GM23248 (cell line): ENCODE measurements around the gene KCNN1. TPM values are rescaled to one million over a fixed set of nuclear protein-coding genes. Genes with fewer than 3 reads are reported as not detected.

Experiments
- DNase-seq: peaks from one replicate; pipeline ENCODE4 v3.0.0-alpha.2; 2015
- H2AFZ ChIP-seq: fragments of 200-600 bp; sonication (generic); 2 replicates; pipeline ENCODE4 v1.6.1; 2016; ENCODE audit warnings: antibody characterized with exemption
- H3F3A ChIP-seq: fragments of 200-600 bp; sonication (generic); 2 replicates; pipeline ENCODE4 v1.6.1; 2016; ENCODE audit warnings: mild to moderate bottlenecking, antibody characterized with exemption, mixed run types; ENCODE audit not compliant: insufficient read depth
- H3K27ac ChIP-seq: fragments of 200-600 bp; sonication (generic); 2 replicates; pipeline ENCODE4 v1.5.1; 2016; ENCODE audit warnings: mild to moderate bottlenecking
- H3K27me3 ChIP-seq: fragments of 200-600 bp; sonication (generic); replicated peaks from 2 replicates; pipeline ENCODE4 v1.6.1; 2016; ENCODE audit warnings: mild to moderate bottlenecking; ENCODE audit not compliant: insufficient read depth
- H3K36me3 ChIP-seq: fragments of 200-600 bp; sonication (generic); 2 replicates; pipeline ENCODE4 v1.6.1; 2016; ENCODE audit warnings: low read depth, mild to moderate bottlenecking
- H3K4me1 ChIP-seq: fragments of 200-600 bp; sonication (generic); 2 replicates; pipeline ENCODE4 v1.6.1; 2016; ENCODE audit warnings: mild to moderate bottlenecking; ENCODE audit not compliant: insufficient read depth
- H3K4me2 ChIP-seq: fragments of 200-600 bp; sonication (generic); one replicate; pipeline ENCODE4 v1.6.1; 2016; ENCODE audit warnings: mild to moderate bottlenecking; ENCODE audit not compliant: unreplicated experiment
- H3K4me3 ChIP-seq: fragments of 200-600 bp; sonication (generic); 2 replicates; pipeline ENCODE4 v1.5.1; 2016; ENCODE audit warnings: mild to moderate bottlenecking
- H3K79me2 ChIP-seq: fragments of 200-600 bp; sonication (generic); 2 replicates; pipeline ENCODE4 v1.6.1; 2016; ENCODE audit warnings: mild to moderate bottlenecking; ENCODE audit not compliant: insufficient read depth
- H3K9ac ChIP-seq: fragments of 200-600 bp; sonication (generic); 2 replicates; pipeline ENCODE4 v1.6.1; 2016; ENCODE audit warnings: mild to moderate bottlenecking
- H3K9me2 ChIP-seq: fragments of 200-600 bp; sonication (generic); 2 replicates; pipeline ENCODE4 v1.6.1; 2016; ENCODE audit warnings: mixed run types, mild to moderate bottlenecking, moderate library complexity; ENCODE audit not compliant: insufficient read depth
- H3K9me3 ChIP-seq: fragments of 200-600 bp; sonication (generic); one replicate; pipeline ENCODE4 v1.6.1; 2017; ENCODE audit warnings: low read depth
- H4K20me1 ChIP-seq: fragments of 200-600 bp; sonication (generic); 2 replicates; pipeline ENCODE4 v1.6.0; 2016; ENCODE audit not compliant: insufficient read depth
- EZH2 ChIP-seq: fragments of 200-600 bp; sonication (generic); IDR thresholded peaks from 2 replicates; pipeline ENCODE4 v1.6.1; 2018; ENCODE audit warnings: antibody characterized with exemption, mild to moderate bottlenecking; ENCODE audit not compliant: insufficient read depth, poor library complexity, severe bottlenecking
- EZH2phosphoT487 ChIP-seq: fragments of 200-600 bp; sonication (generic); IDR thresholded peaks from 2 replicates; pipeline ENCODE4 v1.6.1; 2018; ENCODE audit warnings: antibody characterized with exemption, moderate library complexity, mild to moderate bottlenecking, low read depth; ENCODE audit not compliant: insufficient read depth
- WGBS, 2 experiments: methylation state at CpG; one replicate each; pipeline ENCODE4 v1.1.6; 2015 to 2017; ENCODE audit warnings: low lambda C conversion rate in 2 of 2, low coverage in 1 of 2; ENCODE audit errors: missing lambda C conversion rate in 2 of 2; 5-methylcytosine and 5-hydroxymethylcytosine counted together
- in situ Hi-C: fragments of 300-500 bp; cut with MboI; formaldehyde crosslinking; loops from 2 replicates; pipeline ENCODE4 v1.15.0; 2020
- polyA plus RNA-seq: library from polyadenylated mRNA; unstranded; fragments of >200 nt; fragmentation: Nextera tagmentation; extraction: Ambion mirVana; gene quantifications from 2 replicates; pipeline ENCODE4 v1.2.1, GENCODE V29; 2016
- total RNA-seq: library from RNA; depleted of rRNA; stranded (reverse); fragments of >200 nt; shearing (Covaris generic); gene quantifications from 2 replicates; pipeline ENCODE4 v1.2.3, GENCODE V29; 2014

Gene KCNN1
- total and polyA plus RNA-seq, 2 experiments from 2014 or later: not detected

DNA sequence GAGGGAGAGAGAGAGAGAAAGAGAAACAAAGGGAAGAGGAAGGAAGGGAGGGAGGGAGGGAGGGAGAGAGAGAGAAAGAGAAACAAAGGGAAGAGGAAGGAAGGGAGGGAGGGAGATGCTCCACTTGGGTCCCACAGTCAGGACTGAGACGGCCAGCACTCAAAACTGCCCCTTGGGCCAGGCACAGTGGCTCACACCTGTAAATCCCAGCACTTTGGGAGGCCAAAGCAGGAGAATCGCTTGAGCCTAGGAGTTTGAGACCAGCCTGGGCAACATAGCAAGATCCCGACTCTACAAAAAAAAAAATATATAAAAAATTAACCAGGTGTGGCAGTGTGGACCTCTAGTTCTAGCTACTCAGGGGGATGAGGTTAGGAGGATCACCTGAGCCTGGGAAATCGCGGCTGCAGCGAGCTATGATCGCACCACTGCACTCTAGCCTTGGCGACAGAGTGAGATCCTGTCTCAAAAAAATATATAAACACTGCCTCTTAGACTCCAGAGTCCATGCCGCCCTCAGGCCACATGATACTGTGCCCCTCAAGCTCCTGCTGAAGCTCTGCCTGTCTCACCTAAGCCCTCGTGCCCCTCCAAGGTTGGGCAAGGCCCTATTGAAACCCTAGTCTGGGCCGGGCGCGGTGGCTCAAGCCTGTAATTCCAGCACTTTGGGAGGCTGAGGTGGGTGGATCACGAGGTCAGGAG, 49.5 kb downstream of the KCNN1 start:
- 93 to 94% methylated on average over 12 to 14 of the region's 14 CpGs for WGBS, 2 experiments
- Histone ChIP-seq H2AFZ (no peak overlapping the region), H3K4me2 (no peak overlapping the region), H3K27ac (no peak overlapping the region), H3F3A (0 out of 2 replicates have a peak, but pooled peaks cover 11% of the 10 kb centered on the region), H3K9me3 (no peaks in the 10 kb centered on the region), H3K36me3 (peaks cover 18% of the 10 kb centered on the region; the same call in 1 of the 2 replicates), H3K9me2 (no peaks in the 10 kb centered on the region), H3K79me2 (no peaks in the 10 kb centered on the region), H3K27me3 (no peaks in the 10 kb centered on the region), H4K20me1 (no peaks in the 10 kb centered on the region), H3K9ac (no peak overlapping the region), H3K4me3 (no peak overlapping the region), H3K4me1 (peaks cover 16% of the 10 kb centered on the region)
- in situ Hi-C loops: no loop called here
- no peak for DNase-seq
- TF ChIP-seq EZH2phosphoT487 (no peak), EZH2 (no peak)

- no peaks in the 10 kb centered on the region for H4K20me1 ChIP-seq
- H3K4me2 ChIP-seq: no peak overlapping the region
- H3K4me3 ChIP-seq: no peak overlapping the region
- no peaks in the 10 kb centered on the region for H3K27me3 ChIP-seq
- peaks cover 14% of the 10 kb centered on the region; the same call in 1 of the 2 replicates for H3K36me3 ChIP-seq
- DNase-seq: no peak
- H3K9ac ChIP-seq: no peak overlapping the region
- in situ Hi-C loops: no loop called here
- no peaks in the 10 kb centered on the region for H3K9me3 ChIP-seq
- no peak overlapping the region for H3K27ac ChIP-seq
- H2AFZ ChIP-seq: peak overlapping the region; percentile 42; the same call in 1 of the 2 replicates
- 66 to 68% methylated on average over 15 of the region's 15 CpGs for WGBS, 2 experiments
- H3K9me2 ChIP-seq: no peaks in the 10 kb centered on the region
- peaks cover 23% of the 10 kb centered on the region for H3K4me1 ChIP-seq
- H3K79me2 ChIP-seq: no peaks in the 10 kb centered on the region
- TF ChIP-seq EZH2 (no peak), EZH2phosphoT487 (no peak)
- 0 out of 2 replicates have a peak, but pooled peaks cover 11% of the 10 kb centered on the region for H3F3A ChIP-seq
These were observed 50.6 kb downstream of the KCNN1 start for GRCh38 chr19:18017275-18018083.

GRCh38 chr19:18020212-18021085, 53.5 kb downstream of the KCNN1 start:
- H3K9me3 ChIP-seq: no peaks in the 10 kb centered on the region
- DNase-seq: peak; percentile 80
- no peaks in the 10 kb centered on the region for H4K20me1 ChIP-seq
- H3K4me1 ChIP-seq: peaks cover 23% of the 10 kb centered on the region
- H3F3A ChIP-seq: 0 out of 2 replicates have a peak, but pooled peaks cover 3% of the 10 kb centered on the region
- H3K36me3 ChIP-seq: no peaks in the 10 kb centered on the region; the same call in 1 of the 2 replicates
- WGBS, 2 experiments: 29 to 30% methylated on average over 15 to 16 of the region's 16 CpGs
- peak overlapping the region; percentile 67 for H2AFZ ChIP-seq
- H3K9ac ChIP-seq: no peak overlapping the region
- TF ChIP-seq EZH2phosphoT487 (no peak), EZH2 (no peak)
- no peaks in the 10 kb centered on the region for H3K27me3 ChIP-seq
- no peak overlapping the region for H3K4me3 ChIP-seq
- no peaks in the 10 kb centered on the region for H3K9me2 ChIP-seq
- no peak overlapping the region for H3K27ac ChIP-seq
- in situ Hi-C loops: no loop called here
- H3K4me2 ChIP-seq: peak overlapping the region; percentile 42
- no peaks in the 10 kb centered on the region for H3K79me2 ChIP-seq

DNA sequence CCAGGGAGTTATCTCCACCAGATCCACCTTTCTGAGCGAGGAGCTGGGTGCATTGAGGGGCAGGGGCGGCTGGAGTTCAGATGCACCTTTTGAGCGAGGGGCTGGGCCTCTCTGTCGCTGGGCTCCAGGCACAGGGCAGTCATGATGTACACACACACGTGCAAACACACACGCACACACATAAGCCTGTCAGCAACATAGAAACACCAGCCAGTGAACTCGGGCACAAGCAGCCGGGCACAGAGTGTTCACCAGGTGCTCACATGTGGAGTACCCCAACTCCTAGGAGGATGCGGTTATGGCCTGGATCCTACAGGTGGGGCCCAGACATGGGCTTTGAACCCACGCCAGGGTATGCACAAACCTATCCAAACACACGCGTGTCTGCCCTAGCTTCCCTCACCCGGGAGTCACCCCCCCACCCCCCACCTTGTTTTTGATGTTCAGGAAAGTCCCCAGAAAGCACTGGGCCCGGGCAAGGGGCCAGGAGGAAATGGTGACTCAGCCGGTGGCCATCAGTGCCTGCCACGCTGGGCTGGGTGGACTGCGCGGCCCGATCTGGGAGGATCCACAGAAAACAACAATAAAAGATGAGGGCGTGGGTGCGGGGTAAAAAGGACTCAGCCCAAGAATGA, 54.3 kb downstream of the KCNN1 start:
- Histone ChIP-seq H3F3A (no peaks in the 10 kb centered on the region), H3K9me2 (no peaks in the 10 kb centered on the region), H2AFZ (peak overlapping the region; percentile 91), H3K4me3 (peak overlapping the region; percentile 46), H3K79me2 (no peaks in the 10 kb centered on the region), H3K4me2 (peak overlapping the region; percentile 53), H4K20me1 (no peaks in the 10 kb centered on the region), H3K9ac (peak overlapping the region; percentile 76), H3K27me3 (no peaks in the 10 kb centered on the region), H3K36me3 (no peaks in the 10 kb centered on the region), H3K9me3 (no peaks in the 10 kb centered on the region), H3K27ac (peak overlapping the region; percentile 56), H3K4me1 (peaks cover 23% of the 10 kb centered on the region)
- peak; percentile 91 for DNase-seq
- WGBS, 2 experiments: 9 to 15% methylated on average over 16 to 21 of the region's 21 CpGs
- in situ Hi-C loops: no loop called here
- TF ChIP-seq EZH2phosphoT487: no peak
- no peak for TF ChIP-seq EZH2
